GM23338 (cell line): ENCODE results near the gene MFNG. TPM values are rescaled to one million over a fixed set of nuclear protein-coding genes. Genes with fewer than 3 reads are reported as not detected.

Source experiments
- ATAC-seq: fragments of 200-7000 bp; cut with Tn5 transposase; 3 replicates; pipeline ENCODE4 v1.9.1; 2020
- DNase-seq: peaks from one replicate; pipeline ENCODE4 v3.0.0-alpha.2; 2015; ENCODE audit warnings: low spot score
- H2AFZ ChIP-seq: fragments of 200-600 bp; sonication (generic); 2 replicates; pipeline ENCODE4 v1.8.0; 2016; ENCODE audit warnings: antibody characterized with exemption, mild to moderate bottlenecking, moderate library complexity
- H3F3A ChIP-seq: fragments of 200-600 bp; sonication (generic); replicated peaks from 2 replicates; pipeline ENCODE4 v1.8.0; 2017; ENCODE audit warnings: antibody characterized with exemption, mixed run types, low read depth
- H3K27ac ChIP-seq: fragments of 200-600 bp; sonication (generic); 2 replicates; pipeline ENCODE4 v1.6.1; 2016; ENCODE audit warnings: low read depth
- H3K27me3 ChIP-seq: fragments of 200-600 bp; sonication (generic); 2 replicates; pipeline ENCODE4 v1.8.0; 2016; ENCODE audit warnings: mild to moderate bottlenecking, mixed run types, moderate library complexity; ENCODE audit not compliant: insufficient read depth
- H3K36me3 ChIP-seq: fragments of 200-600 bp; sonication (generic); 2 replicates; pipeline ENCODE4 v1.8.0; 2016; ENCODE audit warnings: mild to moderate bottlenecking; ENCODE audit not compliant: insufficient read depth
- H3K4me1 ChIP-seq: fragments of 200-600 bp; sonication (generic); 2 replicates; pipeline ENCODE4 v1.8.0; 2016; ENCODE audit warnings: mild to moderate bottlenecking, moderate library complexity; ENCODE audit not compliant: insufficient read depth
- H3K4me2 ChIP-seq: fragments of 200-600 bp; sonication (generic); 2 replicates; pipeline ENCODE4 v1.7.1; 2017; ENCODE audit warnings: mixed run types
- H3K4me3 ChIP-seq: fragments of 200-600 bp; sonication (generic); 2 replicates; pipeline ENCODE4 v1.6.1; 2016; ENCODE audit warnings: mixed run types
- H3K79me2 ChIP-seq: fragments of 200-600 bp; sonication (generic); replicated peaks from 2 replicates; pipeline ENCODE4 v1.8.0; 2017; ENCODE audit warnings: mild to moderate bottlenecking; ENCODE audit not compliant: insufficient read depth
- H3K9me2 ChIP-seq: fragments of 200-600 bp; sonication (generic); 2 replicates; pipeline ENCODE4 v1.8.0; 2017; ENCODE audit not compliant: insufficient read depth
- H4K20me1 ChIP-seq: fragments of 200-600 bp; sonication (generic); replicated peaks from 2 replicates; pipeline ENCODE4 v1.8.0; 2017; ENCODE audit warnings: mild to moderate bottlenecking; ENCODE audit not compliant: insufficient read depth
- H3K27ac Mint-ChIP-seq: 2 replicates; pipeline ENCODE4 v1.8.0; 2020; ENCODE audit warnings: inconsistent platforms, mild to moderate bottlenecking, moderate library complexity, mixed read lengths
- H3K27me3 Mint-ChIP-seq: 3 replicates; pipeline ENCODE4 v1.8.0; 2022; ENCODE audit warnings: low read depth, mild to moderate bottlenecking, moderate library complexity, mixed read lengths, inconsistent platforms; ENCODE audit not compliant: insufficient read depth, poor library complexity
- H3K36me3 Mint-ChIP-seq: 3 replicates; pipeline ENCODE4 v1.8.0; 2021; ENCODE audit warnings: low read depth, mild to moderate bottlenecking, inconsistent platforms, moderate library complexity, mixed read lengths
- H3K4me1 Mint-ChIP-seq: 3 replicates; pipeline ENCODE4 v1.8.0; 2020; ENCODE audit warnings: mild to moderate bottlenecking, inconsistent platforms, mixed read lengths
- H3K4me3 Mint-ChIP-seq: 3 replicates; pipeline ENCODE4 v1.8.0; 2021; ENCODE audit warnings: moderate library complexity, mild to moderate bottlenecking, inconsistent platforms, mixed read lengths
- H3K9me3 Mint-ChIP-seq: 3 replicates; pipeline ENCODE4 v1.8.0; 2020; ENCODE audit warnings: moderate library complexity, mild to moderate bottlenecking, inconsistent platforms, mixed read lengths
- CREB1 ChIP-seq: fragments of 250-450 bp; sonication (Bioruptor Pico); IDR thresholded peaks from 2 replicates; pipeline ENCODE4 v1.5.0; 2020; ENCODE audit warnings: low read depth, mild to moderate bottlenecking, moderate library complexity
- CTCF ChIP-seq, 2 experiments: fragments of 200-600 bp in 1 of 2; sonication (generic) in 1 of 2; conservative IDR thresholded peaks; 2 replicates each; pipeline versions ENCODE4 v1.5.1 to v1.6.1; 2016 to 2017; ENCODE audit warnings: antibody characterized with exemption in 2 of 2, low read depth in 2 of 2, mild to moderate bottlenecking in 2 of 2, moderate library complexity in 1 of 2
- ETS1 ChIP-seq: IDR thresholded peaks from 2 replicates; pipeline ENCODE4 v1.6.1; 2016; ENCODE audit warnings: antibody characterized with exemption
- EZH2 ChIP-seq: fragments of 200-600 bp; sonication (generic); IDR thresholded peaks from one replicate; pipeline ENCODE4 v1.8.0; 2017; ENCODE audit warnings: antibody characterized with exemption, mild to moderate bottlenecking, low read depth; ENCODE audit not compliant: unreplicated experiment
- EZH2phosphoT487 ChIP-seq: fragments of 200-600 bp; sonication (generic); IDR thresholded peaks from one replicate; pipeline ENCODE4 v1.8.1; 2018; ENCODE audit warnings: antibody characterized with exemption; ENCODE audit not compliant: unreplicated experiment
- JUNB ChIP-seq: IDR thresholded peaks from one replicate; pipeline ENCODE4 v1.6.1; 2016; ENCODE audit warnings: antibody characterized with exemption; ENCODE audit not compliant: unreplicated experiment
- NANOG ChIP-seq: IDR thresholded peaks from 2 replicates; pipeline ENCODE4 v1.6.1; 2016; ENCODE audit warnings: antibody characterized with exemption, borderline replicate concordance
- POLR2AphosphoS5 ChIP-seq: IDR thresholded peaks from 2 replicates; pipeline ENCODE4 v1.6.1; 2016; ENCODE audit warnings: antibody characterized with exemption, low read depth
- STAT1 ChIP-seq: IDR thresholded peaks from one replicate; pipeline ENCODE4 v1.6.1; 2016; ENCODE audit warnings: antibody characterized with exemption; ENCODE audit not compliant: unreplicated experiment
- ZNF331 ChIP-seq: fragments of 250-450 bp; sonication (Bioruptor Pico); IDR thresholded peaks from 2 replicates; pipeline ENCODE4 v1.5.0; 2020; ENCODE audit warnings: low read depth, mild to moderate bottlenecking, moderate library complexity
- ZNF462 ChIP-seq: fragments of 250-450 bp; sonication (Bioruptor Pico); IDR thresholded peaks from 2 replicates; pipeline ENCODE4 v1.5.0; 2020; ENCODE audit warnings: mild to moderate bottlenecking, moderate library complexity
- polyA plus RNA-seq: library from polyadenylated mRNA; unstranded; fragments of >200 nt; fragmentation: Nextera tagmentation; extraction: Ambion mirVana; gene quantifications from 2 replicates; pipeline ENCODE4 v1.2.1, GENCODE V29; 2016
- total RNA-seq: library from RNA; depleted of rRNA; stranded (reverse); fragments of >200 nt; shearing (Covaris generic); gene quantifications from 2 replicates; pipeline ENCODE4 v1.2.3, GENCODE V29; 2014
- TF ChIP-seq, protein P1 (sequence below): IDR thresholded peaks from one replicate; pipeline ENCODE4 v1.6.1; 2018; ENCODE audit warnings: antibody characterized with exemption; ENCODE audit not compliant: unreplicated experiment

MFNG gene
- total and polyA plus RNA-seq, 2 experiments from 2014 or later = 1.4 to 1.9 TPM

DNA sequence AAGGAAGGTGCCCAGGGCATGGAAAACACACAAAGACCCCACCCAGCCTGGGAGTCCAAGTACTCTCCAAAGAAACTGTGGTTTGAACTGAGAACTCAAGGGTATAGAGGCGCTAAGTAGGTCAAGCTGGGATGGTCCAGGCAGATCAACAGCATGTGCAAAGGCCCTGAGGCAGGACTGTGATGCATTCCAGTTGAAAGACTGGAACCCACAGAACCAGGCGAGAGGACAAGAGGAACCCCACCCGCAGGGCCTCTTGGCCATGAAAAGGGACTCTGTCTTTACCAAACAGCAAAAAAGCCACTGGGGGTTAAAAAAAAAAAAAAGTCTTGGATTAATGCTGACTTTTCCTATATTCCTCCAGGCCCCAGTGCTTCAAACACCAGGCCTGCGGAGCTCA lies 18.8 kb upstream of the MFNG start (continued):
- TF ChIP-seq ETS1 = no peak
- TF ChIP-seq, protein P1, sequence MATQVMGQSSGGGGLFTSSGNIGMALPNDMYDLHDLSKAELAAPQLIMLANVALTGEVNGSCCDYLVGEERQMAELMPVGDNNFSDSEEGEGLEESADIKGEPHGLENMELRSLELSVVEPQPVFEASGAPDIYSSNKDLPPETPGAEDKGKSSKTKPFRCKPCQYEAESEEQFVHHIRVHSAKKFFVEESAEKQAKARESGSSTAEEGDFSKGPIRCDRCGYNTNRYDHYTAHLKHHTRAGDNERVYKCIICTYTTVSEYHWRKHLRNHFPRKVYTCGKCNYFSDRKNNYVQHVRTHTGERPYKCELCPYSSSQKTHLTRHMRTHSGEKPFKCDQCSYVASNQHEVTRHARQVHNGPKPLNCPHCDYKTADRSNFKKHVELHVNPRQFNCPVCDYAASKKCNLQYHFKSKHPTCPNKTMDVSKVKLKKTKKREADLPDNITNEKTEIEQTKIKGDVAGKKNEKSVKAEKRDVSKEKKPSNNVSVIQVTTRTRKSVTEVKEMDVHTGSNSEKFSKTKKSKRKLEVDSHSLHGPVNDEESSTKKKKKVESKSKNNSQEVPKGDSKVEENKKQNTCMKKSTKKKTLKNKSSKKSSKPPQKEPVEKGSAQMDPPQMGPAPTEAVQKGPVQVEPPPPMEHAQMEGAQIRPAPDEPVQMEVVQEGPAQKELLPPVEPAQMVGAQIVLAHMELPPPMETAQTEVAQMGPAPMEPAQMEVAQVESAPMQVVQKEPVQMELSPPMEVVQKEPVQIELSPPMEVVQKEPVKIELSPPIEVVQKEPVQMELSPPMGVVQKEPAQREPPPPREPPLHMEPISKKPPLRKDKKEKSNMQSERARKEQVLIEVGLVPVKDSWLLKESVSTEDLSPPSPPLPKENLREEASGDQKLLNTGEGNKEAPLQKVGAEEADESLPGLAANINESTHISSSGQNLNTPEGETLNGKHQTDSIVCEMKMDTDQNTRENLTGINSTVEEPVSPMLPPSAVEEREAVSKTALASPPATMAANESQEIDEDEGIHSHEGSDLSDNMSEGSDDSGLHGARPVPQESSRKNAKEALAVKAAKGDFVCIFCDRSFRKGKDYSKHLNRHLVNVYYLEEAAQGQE = no peak

DNA sequence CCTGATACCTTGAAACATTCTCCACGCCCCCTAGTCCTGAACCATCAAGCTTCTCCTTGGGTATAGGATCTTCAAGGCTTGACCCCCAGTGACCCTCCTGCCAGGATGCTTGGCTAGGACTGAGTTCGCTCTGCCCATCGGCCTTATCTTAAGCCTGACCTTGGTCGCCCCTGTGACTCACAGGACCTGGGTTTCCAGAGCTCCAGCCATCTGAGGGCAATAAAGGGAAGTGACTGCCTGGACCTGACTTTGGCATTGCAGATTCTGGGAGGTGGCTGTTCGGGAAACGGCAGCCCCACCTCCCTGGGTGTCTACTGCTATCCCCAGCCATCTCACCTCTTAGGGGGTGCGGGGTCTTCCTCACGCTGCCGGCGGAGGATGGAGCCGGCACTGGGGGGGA lies 17.7 kb upstream of the MFNG start:
- Mint-ChIP-seq H3K9me3 (no peaks in the 10 kb centered on the region), H3K27me3 (peaks cover 12% of the 10 kb centered on the region), H3K27ac (no peak overlapping the region; the same call in 1 of the 2 replicates), H3K4me1 (peaks cover 34% of the 10 kb centered on the region), H3K4me3 (no peak overlapping the region), H3K36me3 (peaks cover 5% of the 10 kb centered on the region; the same call in 2 of the 3 replicates)
- DNase-seq = no peak
- no peaks in the 10 kb centered on the region for H3K36me3 ChIP-seq
- no peaks in the 10 kb centered on the region for H3K9me2 ChIP-seq
- H3K27me3 ChIP-seq = no peaks in the 10 kb centered on the region
- H3K79me2 ChIP-seq = no peaks in the 10 kb centered on the region
- H4K20me1 ChIP-seq = no peaks in the 10 kb centered on the region
- peaks cover 9% of the 10 kb centered on the region; the same call in 1 of the 2 replicates for H3K4me1 ChIP-seq
- H2AFZ ChIP-seq = no peak overlapping the region
- H3K4me3 ChIP-seq = no peak overlapping the region
- ATAC-seq = no peak
- no peak overlapping the region for H3K4me2 ChIP-seq
- H3K27ac ChIP-seq = no peak overlapping the region
- H3F3A ChIP-seq = no peaks in the 10 kb centered on the region
- TF ChIP-seq STAT1 (no peak), CREB1 (CRISPR knock-in tag) (no peak), NANOG (no peak), EZH2 (no peak), POLR2AphosphoS5 (no peak), CTCF (conservative IDR thresholded peaks at IDR 0.05; ENCODE audit: low read depth in 2 of 2) (no peak), JUNB (no peak), ZNF331 (no peak), EZH2phosphoT487 (no peak), ETS1 (no peak), ZNF462 (CRISPR knock-in tag) (no peak)
